ENCODE data around the gene ALKAL2.

The ALKAL2 gene

GRCh38 chr2:260507-261161 lies 27.3 kb downstream of the ALKAL2 start:
- TF ChIP-seq CTCF (IDR thresholded peaks at IDR 0.05; ENCODE audit: low read depth, low read length): no peak
- DNase-seq (ENCODE audit: extremely low read depth, low read depth): no peak

- no peak for DNase-seq (ENCODE audit: extremely low read depth, low read depth)
- no peak for TF ChIP-seq CTCF (IDR thresholded peaks at IDR 0.05; ENCODE audit: low read depth, low read length)
These were observed 28.0 kb downstream of the ALKAL2 start for GRCh38 chr2:259789-260331.

GRCh38 chr2:258933-259332 lies 29.0 kb downstream of the ALKAL2 start:
- TF ChIP-seq CTCF (IDR thresholded peaks at IDR 0.05; ENCODE audit: low read depth, low read length): no peak

GRCh38 chr2:257842-258241 lies 30.0 kb downstream of the ALKAL2 start:
- no peak for TF ChIP-seq CTCF (IDR thresholded peaks at IDR 0.05; ENCODE audit: low read depth, low read length)
- no peak for DNase-seq (ENCODE audit: extremely low read depth, low read depth)

More at GRCh38 chr2:258933-259332, 29.0 kb downstream of the ALKAL2 start:
- no peak for DNase-seq (ENCODE audit: extremely low read depth, low read depth)

- no peak for TF ChIP-seq CTCF (IDR thresholded peaks at IDR 0.05; ENCODE audit: low read depth, low read length)
- DNase-seq (ENCODE audit: extremely low read depth, low read depth): no peak
These were observed 30.5 kb downstream of the ALKAL2 start for GRCh38 chr2:257429-257828.

- DNase-seq (ENCODE audit: extremely low read depth, low read depth): no peak
- no peak for TF ChIP-seq CTCF (IDR thresholded peaks at IDR 0.05; ENCODE audit: low read depth, low read length)
These were observed 31.8 kb downstream of the ALKAL2 start for GRCh38 chr2:256094-256493.

GRCh38 chr2:255195-255594 lies 32.7 kb downstream of the ALKAL2 start:
- TF ChIP-seq CTCF (IDR thresholded peaks at IDR 0.05; ENCODE audit: low read depth, low read length): no peak
- DNase-seq (ENCODE audit: extremely low read depth, low read depth): no peak
